Neural progenitor cell (in vitro differentiated cells): ENCODE measurements around the gene RAPGEF4. TPM values are rescaled to one million over a fixed set of nuclear protein-coding genes. Genes with fewer than 3 reads are reported as not detected.

Experiments used
- DNase-seq: peaks from one replicate; pipeline ENCODE4 v3.0.0-alpha.2; 2016; ENCODE audit warnings: low spot score
- H2AFZ ChIP-seq: fragments of 200-600 bp; sonication (generic); replicated peaks from 2 replicates; pipeline ENCODE4 v1.6.1; 2016; ENCODE audit warnings: antibody characterized with exemption
- H3F3A ChIP-seq: fragments of 200-600 bp; sonication (generic); 2 replicates; pipeline ENCODE4 v1.6.1; 2016; ENCODE audit warnings: antibody characterized with exemption, low read depth
- H3K27ac ChIP-seq: fragments of 200-600 bp; sonication (generic); 2 replicates; pipeline ENCODE4 v1.5.1; 2016; ENCODE audit warnings: mild to moderate bottlenecking
- H3K27me3 ChIP-seq: fragments of 200-600 bp; sonication (generic); 2 replicates; pipeline ENCODE4 v1.6.1; 2016; ENCODE audit warnings: mild to moderate bottlenecking, moderate library complexity
- H3K36me3 ChIP-seq: fragments of 200-600 bp; sonication (generic); 2 replicates; pipeline ENCODE4 v1.5.1; 2016
- H3K4me1 ChIP-seq: fragments of 200-600 bp; sonication (generic); 2 replicates; pipeline ENCODE4 v1.6.1; 2016; ENCODE audit warnings: mixed run types
- H3K4me2 ChIP-seq: fragments of 200-600 bp; sonication (generic); 2 replicates; pipeline ENCODE4 v1.6.1; 2016
- H3K4me3 ChIP-seq: fragments of 200-600 bp; sonication (generic); 2 replicates; pipeline ENCODE4 v1.5.1; 2016
- H3K79me2 ChIP-seq: fragments of 200-600 bp; sonication (generic); 2 replicates; pipeline ENCODE4 v1.6.1; 2016; ENCODE audit warnings: low read depth
- H3K9ac ChIP-seq: fragments of 200-600 bp; sonication (generic); 2 replicates; pipeline ENCODE4 v1.6.1; 2016
- H3K9me3 ChIP-seq: fragments of 200-600 bp; sonication (generic); 2 replicates; pipeline ENCODE4 v1.5.1; 2016; ENCODE audit warnings: low read depth
- H4K20me1 ChIP-seq: fragments of 200-600 bp; sonication (generic); 2 replicates; pipeline ENCODE4 v1.6.1; 2016; ENCODE audit warnings: low read depth
- H3K27ac Mint-ChIP-seq: 3 replicates; pipeline ENCODE4 v1.8.0; 2021; ENCODE audit warnings: mixed read lengths
- H3K27me3 Mint-ChIP-seq: 2 replicates; pipeline ENCODE4 v1.8.0; 2022; ENCODE audit warnings: low read depth, mild to moderate bottlenecking, inconsistent platforms, moderate library complexity, mixed read lengths; ENCODE audit not compliant: insufficient read depth
- H3K36me3 Mint-ChIP-seq: 3 replicates; pipeline ENCODE4 v1.8.0; 2021; ENCODE audit warnings: mixed read lengths
- H3K4me1 Mint-ChIP-seq: 3 replicates; pipeline ENCODE4 v1.8.0; 2021; ENCODE audit warnings: mixed read lengths
- H3K4me3 Mint-ChIP-seq: 3 replicates; pipeline ENCODE4 v1.8.0; 2021; ENCODE audit warnings: mild to moderate bottlenecking, moderate library complexity, mixed read lengths
- H3K9me3 Mint-ChIP-seq: 3 replicates; pipeline ENCODE4 v1.8.0; 2020; ENCODE audit warnings: mixed read lengths
- CTCF ChIP-seq: fragments of 200-600 bp; sonication (generic); IDR thresholded peaks from 2 replicates; pipeline ENCODE4 v1.5.1; 2017; ENCODE audit warnings: antibody characterized with exemption, mild to moderate bottlenecking
- EZH2 ChIP-seq: fragments of 200-600 bp; sonication (generic); IDR thresholded peaks from 2 replicates; pipeline ENCODE4 v1.6.1; 2017; ENCODE audit warnings: antibody characterized with exemption, mild to moderate bottlenecking, moderate library complexity
- EZH2phosphoT487 ChIP-seq: fragments of 200-600 bp; sonication (generic); IDR thresholded peaks from 2 replicates; pipeline ENCODE4 v1.6.1; 2017; ENCODE audit warnings: antibody characterized with exemption
- total RNA-seq: library from RNA; depleted of rRNA; stranded (reverse); fragments of >200 nt; gene quantifications from 2 replicates; pipeline ENCODE4 v1.2.3, GENCODE V29; 2015; ENCODE audit warnings: low replicate concordance

RAPGEF4 gene
- total RNA-seq, 1 donor from 2014 or later, result 1.8 TPM

GRCh38 chr2:172962082-172962481, 226.4 kb downstream of the RAPGEF4 start:
- peaks cover 5% of the 10 kb centered on the region for H3K4me1 ChIP-seq
- no peaks in the 10 kb centered on the region for H3K9me3 ChIP-seq
- H3K9me3 Mint-ChIP-seq, result no peaks in the 10 kb centered on the region
- H2AFZ ChIP-seq, result no peak overlapping the region
- no peaks in the 10 kb centered on the region for H3F3A ChIP-seq
- H3K27me3 ChIP-seq, result no peaks in the 10 kb centered on the region
- no peaks in the 10 kb centered on the region for H3K36me3 Mint-ChIP-seq
- no peaks in the 10 kb centered on the region for H3K27me3 Mint-ChIP-seq
- H3K79me2 ChIP-seq, result no peaks in the 10 kb centered on the region
- no peak overlapping the region for H3K27ac Mint-ChIP-seq
- no peak overlapping the region for H3K4me2 ChIP-seq
- no peak overlapping the region for H3K4me3 Mint-ChIP-seq
- no peak overlapping the region for H3K4me3 ChIP-seq
- peaks cover 26% of the 10 kb centered on the region for H3K4me1 Mint-ChIP-seq
- no peak overlapping the region for H3K9ac ChIP-seq
- DNase-seq, result no peak
- TF ChIP-seq EZH2phosphoT487 (no peak), CTCF (no peak), EZH2 (no peak)
- no peaks in the 10 kb centered on the region for H3K36me3 ChIP-seq
- no peaks in the 10 kb centered on the region for H4K20me1 ChIP-seq
- no peak overlapping the region for H3K27ac ChIP-seq

- Histone ChIP-seq H3K4me2 (no peak overlapping the region), H3F3A (no peaks in the 10 kb centered on the region), H3K4me1 (peaks cover 5% of the 10 kb centered on the region), H2AFZ (no peak overlapping the region), H3K36me3 (no peaks in the 10 kb centered on the region), H4K20me1 (no peaks in the 10 kb centered on the region), H3K27ac (no peak overlapping the region), H3K9me3 (no peaks in the 10 kb centered on the region), H3K4me3 (no peak overlapping the region), H3K79me2 (no peaks in the 10 kb centered on the region), H3K9ac (no peak overlapping the region), H3K27me3 (no peaks in the 10 kb centered on the region)
- DNase-seq, result no peak
- Mint-ChIP-seq H3K27ac (no peak overlapping the region), H3K4me1 (peaks cover 26% of the 10 kb centered on the region), H3K4me3 (no peak overlapping the region), H3K27me3 (no peaks in the 10 kb centered on the region), H3K9me3 (no peaks in the 10 kb centered on the region), H3K36me3 (no peaks in the 10 kb centered on the region)
- no peak for TF ChIP-seq EZH2
- no peak for TF ChIP-seq EZH2phosphoT487
These were observed 227.2 kb downstream of the RAPGEF4 start for GRCh38 chr2:172962824-172963223.

- Mint-ChIP-seq H3K27me3 (peaks cover 3% of the 10 kb centered on the region), H3K36me3 (no peaks in the 10 kb centered on the region), H3K4me1 (peaks cover 17% of the 10 kb centered on the region), H3K9me3 (no peaks in the 10 kb centered on the region), H3K27ac (no peak overlapping the region), H3K4me3 (no peak overlapping the region)
- no peak overlapping the region for H3K27ac ChIP-seq
- TF ChIP-seq CTCF (no peak), EZH2 (no peak), EZH2phosphoT487 (no peak)
- H3K9ac ChIP-seq, result no peak overlapping the region
- H3K9me3 ChIP-seq, result no peaks in the 10 kb centered on the region
- no peak overlapping the region for H3K4me2 ChIP-seq
- no peaks in the 10 kb centered on the region for H4K20me1 ChIP-seq
- H3K27me3 ChIP-seq, result no peaks in the 10 kb centered on the region
- no peaks in the 10 kb centered on the region for H3F3A ChIP-seq
- H3K36me3 ChIP-seq, result no peaks in the 10 kb centered on the region
- H3K4me1 ChIP-seq, result no peaks in the 10 kb centered on the region
- no peaks in the 10 kb centered on the region for H3K79me2 ChIP-seq
- no peak overlapping the region for H3K4me3 ChIP-seq
- H2AFZ ChIP-seq, result no peak overlapping the region
- no peak for DNase-seq
These were observed 229.0 kb downstream of the RAPGEF4 start for GRCh38 chr2:172964511-172965139.

GRCh38 chr2:172965433-172966212, 230.0 kb downstream of the RAPGEF4 start:
- Histone ChIP-seq H3K79me2 (no peaks in the 10 kb centered on the region), H3K4me1 (no peaks in the 10 kb centered on the region), H2AFZ (peak overlapping the region; percentile 80), H3K27ac (no peak overlapping the region), H3F3A (no peaks in the 10 kb centered on the region), H3K9me3 (no peaks in the 10 kb centered on the region), H3K4me3 (no peak overlapping the region), H3K36me3 (no peaks in the 10 kb centered on the region), H3K4me2 (no peak overlapping the region), H4K20me1 (no peaks in the 10 kb centered on the region), H3K27me3 (no peaks in the 10 kb centered on the region), H3K9ac (no peak overlapping the region)
- Mint-ChIP-seq H3K36me3 (no peaks in the 10 kb centered on the region), H3K9me3 (no peaks in the 10 kb centered on the region), H3K27me3 (peaks cover 3% of the 10 kb centered on the region), H3K4me1 (peaks cover 17% of the 10 kb centered on the region), H3K4me3 (no peak overlapping the region), H3K27ac (no peak overlapping the region)
- TF ChIP-seq EZH2 (no peak), CTCF (no peak), EZH2phosphoT487 (no peak)
- DNase-seq, result no peak
